ENCODE measurements around the gene CIC.

- 0 out of 6 replicates have a peak, but pooled peaks of 1 of the 3 experiments have one; percentile 6 for TF ChIP-seq CTCF (IDR thresholded peaks at IDR 0.05 in 2 of 3, conservative IDR thresholded peaks at IDR 0.05 in 1 of 3; ENCODE audit: insufficient read depth in 2 of 3, low read depth in 1 of 3, low read length in 3 of 3)
- no peak for TF ChIP-seq RBM22 (IDR thresholded peaks at IDR 0.05; ENCODE audit: low read depth, low read length, poor library complexity, severe bottlenecking)
- TF ChIP-seq KLF16 (IDR thresholded peaks at IDR 0.05) = no peak
- no peak for TF ChIP-seq FOXA1 (IDR thresholded peaks at IDR 0.05; ENCODE audit: borderline replicate concordance)
- no peak for TF ChIP-seq EP300 (IDR thresholded peaks at IDR 0.05; ENCODE audit: low read length)
- TF ChIP-seq EZH2 (IDR thresholded peaks at IDR 0.05; ENCODE audit: borderline replicate concordance, low read depth, low read length) = no peak
These were observed 48.5 kb downstream of the CIC start for GRCh38 chr19:42317535-42317934.
